HG02798 (cell line): ENCODE data around the gene HSPA12A.
"Not testable (repeated sequence)": the region's sequence is repeated elsewhere in the genome, so short reads cannot be mapped to it uniquely, and the experiment has no call there.

Source experiments
- ATAC-seq: cut with Tn5 transposase; IDR thresholded peaks from one replicate; pipeline ENCODE4 v1.9.1; 2021; ENCODE audit warnings: mild to moderate bottlenecking; ENCODE audit not compliant: unreplicated experiment, poor library complexity

The HSPA12A gene

GRCh38 chr10:116720668-116721546, 21.5 kb downstream of the HSPA12A start:
- ATAC-seq, result no peak

- ATAC-seq, result no peak
These were observed 22.1 kb downstream of the HSPA12A start for GRCh38 chr10:116720241-116720643.

GRCh38 chr10:116719804-116720203, 22.6 kb downstream of the HSPA12A start:
- no peak for ATAC-seq

DNA sequence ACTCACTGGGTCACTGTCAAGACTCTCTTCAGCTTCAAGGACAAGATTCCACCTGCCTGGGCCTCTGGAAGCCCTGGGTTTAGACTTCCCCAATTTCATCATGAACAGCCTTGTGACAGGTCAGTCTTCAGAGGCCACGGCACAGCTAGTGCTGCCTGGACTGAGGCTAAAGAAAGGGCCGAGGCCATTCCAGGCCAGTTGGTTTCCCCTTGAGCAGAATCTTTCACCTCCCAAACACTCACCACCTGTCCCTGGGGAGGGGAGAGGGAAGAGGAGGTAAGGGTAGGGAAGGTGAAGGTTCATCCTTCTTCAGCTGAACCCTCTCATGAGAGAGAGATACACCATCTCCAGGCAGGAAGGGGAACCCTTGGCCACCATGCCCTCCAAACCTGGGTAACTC, 24.3 kb downstream of the HSPA12A start:
- ATAC-seq, result no peak

GRCh38 chr10:116716381-116716780, 26.0 kb downstream of the HSPA12A start:
- ATAC-seq, result no peak

- no peak for ATAC-seq
These were observed 26.5 kb downstream of the HSPA12A start for GRCh38 chr10:116715839-116716377.

DNA sequence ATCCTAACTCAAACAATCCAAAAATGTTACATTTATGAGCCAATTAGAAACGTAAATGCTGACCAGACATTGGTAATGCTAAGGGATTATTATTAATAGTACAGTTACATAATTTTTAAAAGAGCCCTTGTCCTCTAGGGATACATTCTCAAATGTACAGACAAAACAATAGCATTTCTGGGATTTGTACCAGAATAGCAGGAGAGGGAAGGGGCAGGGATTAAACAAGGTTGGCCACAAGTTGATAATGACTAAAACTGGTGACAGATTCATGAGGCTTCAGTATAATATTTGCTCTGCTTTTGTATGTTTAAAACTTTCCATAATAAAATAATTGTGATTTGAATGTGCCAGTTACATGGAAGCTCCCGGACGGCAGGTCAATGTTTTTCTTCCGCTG, 27.0 kb downstream of the HSPA12A start:
- no peak for ATAC-seq

DNA sequence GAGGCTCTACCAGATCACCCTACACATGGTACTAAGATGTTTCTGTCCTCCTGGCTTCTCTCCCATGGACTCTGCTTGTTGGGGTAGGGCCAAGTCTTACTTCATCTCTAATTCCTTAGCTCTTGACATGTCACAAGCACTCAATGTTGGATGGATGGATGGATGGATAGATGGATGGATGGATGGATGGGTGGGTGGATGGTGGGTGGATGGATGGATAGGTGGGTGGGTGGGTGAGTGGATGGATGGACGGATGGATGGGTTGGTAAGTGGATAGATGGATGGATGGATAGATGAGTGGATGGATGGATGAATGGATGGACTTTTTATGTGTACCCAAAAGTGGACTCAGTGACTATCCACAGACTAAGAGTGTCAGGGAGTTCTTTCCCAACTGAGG, 28.5 kb downstream of the HSPA12A start:
- no peak for ATAC-seq

- ATAC-seq, result no peak
These were observed 29.3 kb downstream of the HSPA12A start for GRCh38 chr10:116712989-116713543.

DNA sequence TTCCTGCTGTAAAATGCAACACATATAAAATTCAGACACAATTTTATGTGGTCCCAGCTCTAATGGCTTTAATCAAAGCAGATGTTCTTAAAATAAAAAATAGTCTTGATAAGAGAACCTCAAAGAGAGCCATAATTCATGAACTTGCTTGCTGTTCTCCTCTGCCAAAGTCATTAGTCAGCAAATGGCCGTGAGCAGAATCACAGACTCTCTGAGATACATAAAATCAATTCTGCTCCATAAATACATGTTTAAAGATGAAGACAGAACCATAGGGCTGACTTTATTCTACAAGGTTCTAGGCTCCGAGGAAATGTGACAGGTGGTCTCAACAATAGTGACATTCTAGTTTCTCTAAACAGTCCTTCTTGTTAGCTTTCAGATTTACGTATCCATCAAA, 29.8 kb downstream of the HSPA12A start:
- ATAC-seq, result no peak

DNA sequence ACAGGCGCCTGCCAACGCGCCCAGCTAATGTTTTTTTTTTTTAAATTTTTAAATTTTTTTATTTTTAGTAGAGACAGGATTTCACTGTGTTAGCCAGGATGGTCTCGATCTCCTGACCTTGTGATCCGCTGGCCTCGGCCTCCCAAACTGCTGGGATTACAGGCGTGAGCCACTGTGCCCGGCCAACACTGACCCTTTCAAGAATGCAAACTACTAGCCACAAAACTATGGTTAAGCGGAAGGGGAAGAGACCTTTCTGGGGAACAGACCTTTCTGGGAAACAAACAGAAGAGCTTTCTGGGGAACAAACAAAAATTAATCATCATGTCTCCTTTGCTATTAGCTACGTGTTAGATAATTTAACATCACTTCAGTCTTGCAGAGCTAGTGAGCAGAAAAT, 30.6 kb downstream of the HSPA12A start:
- ATAC-seq, result not testable (repeated sequence)

DNA sequence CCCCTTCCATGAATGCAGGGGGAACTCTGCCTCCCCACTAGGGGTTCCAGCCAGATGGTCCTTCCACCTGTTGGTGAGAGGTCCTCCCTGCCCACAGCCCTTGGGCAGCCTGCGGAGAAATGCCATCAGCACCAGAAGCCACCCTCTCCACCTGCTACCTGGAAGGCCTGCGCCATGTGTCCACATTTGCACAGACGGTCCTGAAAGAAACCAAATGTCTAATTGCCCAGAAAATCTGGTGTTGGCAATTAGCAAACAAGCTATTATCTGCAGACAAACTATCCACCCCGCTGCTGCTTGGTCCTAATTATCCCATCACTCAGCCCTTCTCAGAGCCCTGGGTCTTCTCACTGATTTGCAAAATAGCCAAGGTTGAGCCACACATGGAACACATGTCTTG, 32.3 kb downstream of the HSPA12A start:
- no peak for ATAC-seq

DNA sequence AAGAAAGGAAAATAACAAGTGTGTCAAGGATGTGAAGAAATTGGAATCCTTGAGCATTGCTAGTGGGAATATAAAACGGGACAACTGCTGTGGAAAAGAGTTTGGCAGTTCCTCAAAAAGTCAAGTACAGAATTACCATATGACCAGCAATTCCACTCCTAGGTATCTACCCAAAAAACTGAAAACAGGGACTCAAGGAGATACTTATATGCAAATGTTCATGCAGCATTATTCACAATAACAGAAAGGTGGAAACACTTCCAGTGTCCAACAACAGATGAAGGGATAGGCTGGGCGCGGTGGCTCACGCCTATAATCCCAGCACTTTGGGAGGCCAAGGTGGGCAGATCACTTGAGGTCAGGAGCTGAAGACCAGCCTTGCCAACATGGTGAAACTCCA, 33.5 kb downstream of the HSPA12A start:
- ATAC-seq, result no peak

- ATAC-seq, result no peak
These were observed 34.0 kb downstream of the HSPA12A start for GRCh38 chr10:116708391-116708821.

DNA sequence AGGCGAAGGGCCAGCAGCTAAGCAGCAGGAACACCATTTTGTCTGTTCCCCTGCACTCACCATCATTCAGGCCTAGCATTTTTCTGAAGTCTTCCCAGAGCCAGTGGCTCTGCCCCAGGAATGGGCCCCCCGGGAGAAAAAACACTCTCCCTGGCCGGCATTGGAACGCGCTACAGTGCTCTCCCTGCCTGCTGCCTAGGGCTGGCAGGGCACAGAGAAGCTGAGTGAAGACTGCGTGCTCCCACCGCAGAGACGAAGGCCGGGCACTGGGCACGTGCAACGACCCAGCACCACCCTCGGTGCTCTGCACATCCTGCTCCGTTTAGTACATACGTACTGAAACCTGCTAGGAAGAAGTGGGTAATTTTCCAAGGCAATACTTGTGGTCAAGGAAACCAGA, 34.4 kb downstream of the HSPA12A start:
- no peak for ATAC-seq

DNA sequence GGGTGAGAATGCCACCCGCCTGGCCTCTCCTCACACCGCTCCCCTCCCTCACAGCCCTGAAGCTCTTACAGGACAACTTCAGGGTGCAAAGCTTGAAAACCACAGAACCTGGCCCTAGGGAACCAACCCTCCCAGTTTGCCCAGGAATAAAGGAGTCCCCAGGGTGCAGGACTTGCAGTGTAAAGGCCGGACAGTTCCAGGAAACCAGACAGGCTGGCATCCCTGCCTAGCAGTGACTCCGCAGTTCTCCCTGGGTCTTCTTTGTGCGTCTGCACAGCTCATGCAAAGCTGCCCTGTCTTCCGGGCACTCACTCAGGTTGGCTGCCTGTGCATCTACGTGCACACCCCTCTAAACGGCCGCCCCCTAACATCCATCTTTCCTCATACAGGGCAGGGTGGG, 36.1 kb downstream of the HSPA12A start:
- no peak for ATAC-seq

DNA sequence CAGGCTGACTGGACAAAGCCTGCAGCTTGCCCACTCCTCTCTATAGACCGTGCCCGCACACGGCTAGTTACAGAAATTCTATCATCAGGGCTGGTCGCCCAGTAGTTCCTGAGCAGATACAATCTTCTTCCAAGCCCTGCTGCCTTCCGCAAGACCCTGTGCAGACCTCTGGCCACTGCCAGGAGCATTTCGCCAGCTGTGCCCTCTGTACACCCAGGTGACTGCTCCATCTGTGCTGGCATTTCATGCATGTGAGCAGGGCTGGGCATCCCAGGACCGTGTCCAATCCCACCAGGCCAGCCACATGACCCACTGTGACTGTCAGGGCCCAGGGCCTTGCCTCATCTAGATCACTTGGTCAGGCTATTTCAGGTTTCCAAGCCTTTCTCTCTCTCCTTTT, 36.9 kb downstream of the HSPA12A start:
- no peak for ATAC-seq

DNA sequence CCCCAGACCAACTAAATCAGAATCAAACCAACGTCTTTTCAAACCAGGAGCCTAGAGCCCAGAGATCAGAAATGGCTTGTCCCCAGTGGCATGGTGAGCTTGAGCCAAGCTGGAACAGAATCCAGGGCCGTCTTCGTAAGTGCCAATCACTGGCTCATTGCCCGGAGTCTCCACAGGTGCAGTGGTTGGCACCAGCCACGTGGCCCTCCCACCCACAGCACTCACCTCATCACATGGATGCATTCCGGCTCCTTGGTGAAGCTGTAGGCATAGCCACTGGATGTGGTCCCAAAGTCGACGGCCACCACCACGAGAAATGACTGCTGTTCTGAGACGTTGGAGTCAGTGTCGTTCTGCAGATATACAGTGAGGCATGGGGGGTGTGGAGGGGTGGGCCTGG, 37.4 kb downstream of the HSPA12A start:
- no peak for ATAC-seq

DNA sequence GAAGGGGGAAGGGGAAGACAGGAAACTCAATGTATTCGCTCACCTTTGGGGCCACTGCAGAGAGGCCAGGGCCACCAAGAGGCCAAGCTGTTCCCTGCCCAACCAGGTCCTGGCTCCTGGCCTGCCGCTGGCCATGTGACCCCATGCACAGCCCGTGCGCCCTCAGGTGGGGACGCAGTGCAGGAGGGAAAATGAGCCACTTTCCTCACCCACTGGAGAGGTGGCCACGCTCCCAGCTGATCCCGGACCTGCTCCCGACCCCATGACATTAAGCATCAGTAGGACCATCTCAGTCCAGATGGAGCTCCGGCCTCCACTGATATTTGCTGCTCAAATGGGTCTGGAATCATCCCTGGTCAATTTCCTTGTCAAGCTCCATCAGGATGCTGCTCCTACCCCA, 40.2 kb downstream of the HSPA12A start:
- ATAC-seq, result no peak

DNA sequence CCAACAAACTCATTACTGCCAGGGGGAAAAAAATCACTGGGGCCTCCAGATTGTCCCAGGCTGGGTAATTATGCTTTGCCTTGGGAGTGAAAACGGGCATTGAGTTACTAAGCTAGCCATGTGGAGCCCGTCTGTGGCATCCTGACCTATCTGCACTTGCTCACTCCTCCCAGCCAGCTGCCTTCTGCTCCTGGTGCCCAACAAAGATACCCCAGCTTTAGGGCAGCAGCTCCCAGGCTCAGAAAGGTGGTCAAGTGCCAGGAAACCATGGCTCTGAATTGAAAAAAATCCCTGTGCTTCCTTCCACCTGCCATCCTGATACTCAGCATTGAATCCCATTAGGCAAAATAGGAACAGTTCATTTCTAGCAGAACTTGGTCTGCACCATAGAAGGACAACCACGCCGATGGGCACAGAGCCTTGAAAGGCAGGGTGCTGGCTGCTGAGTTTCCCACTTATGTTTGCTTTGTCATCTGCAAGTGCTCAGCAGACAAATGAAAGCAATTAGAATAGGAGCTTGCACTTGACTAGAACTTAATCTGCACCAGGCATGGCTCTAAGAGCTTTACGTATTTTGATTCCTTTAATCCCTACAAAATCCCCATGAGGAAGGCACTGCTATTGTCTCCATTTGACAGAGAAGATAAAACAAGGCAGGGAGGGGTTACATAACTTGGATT, 42.8 kb downstream of the HSPA12A start:
- no peak for ATAC-seq

DNA sequence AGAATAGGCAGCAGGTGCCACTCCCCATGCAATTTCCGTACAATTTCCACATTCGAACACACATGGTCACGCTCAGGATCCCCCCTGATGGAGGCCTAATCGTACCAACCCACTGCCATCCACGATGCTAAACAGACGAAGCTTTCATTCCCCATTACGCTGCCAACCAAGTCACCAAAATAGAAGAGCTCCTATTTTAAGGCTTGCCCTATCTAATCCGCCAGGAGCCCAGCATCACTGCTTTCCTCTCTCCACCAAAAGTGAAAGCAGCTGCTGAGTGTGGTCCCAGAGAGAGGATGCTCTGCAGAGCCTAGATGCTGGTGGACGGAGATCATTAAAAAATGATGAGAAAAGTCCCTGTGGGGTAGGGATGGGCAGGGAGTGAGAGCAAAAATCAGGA, 43.3 kb downstream of the HSPA12A start:
- ATAC-seq, result no peak
